CD4-positive, alpha-beta T cell treated with Interleukin-2 at 100 ng/mL for 4 hours (primary cell): ENCODE results near the gene MAEA.

ENCODE experiments used
- DNase-seq: peaks from one replicate; pipeline ENCODE4 v3.0.0-alpha.2; 2020; ENCODE audit warnings: low spot score

The MAEA gene

DNA sequence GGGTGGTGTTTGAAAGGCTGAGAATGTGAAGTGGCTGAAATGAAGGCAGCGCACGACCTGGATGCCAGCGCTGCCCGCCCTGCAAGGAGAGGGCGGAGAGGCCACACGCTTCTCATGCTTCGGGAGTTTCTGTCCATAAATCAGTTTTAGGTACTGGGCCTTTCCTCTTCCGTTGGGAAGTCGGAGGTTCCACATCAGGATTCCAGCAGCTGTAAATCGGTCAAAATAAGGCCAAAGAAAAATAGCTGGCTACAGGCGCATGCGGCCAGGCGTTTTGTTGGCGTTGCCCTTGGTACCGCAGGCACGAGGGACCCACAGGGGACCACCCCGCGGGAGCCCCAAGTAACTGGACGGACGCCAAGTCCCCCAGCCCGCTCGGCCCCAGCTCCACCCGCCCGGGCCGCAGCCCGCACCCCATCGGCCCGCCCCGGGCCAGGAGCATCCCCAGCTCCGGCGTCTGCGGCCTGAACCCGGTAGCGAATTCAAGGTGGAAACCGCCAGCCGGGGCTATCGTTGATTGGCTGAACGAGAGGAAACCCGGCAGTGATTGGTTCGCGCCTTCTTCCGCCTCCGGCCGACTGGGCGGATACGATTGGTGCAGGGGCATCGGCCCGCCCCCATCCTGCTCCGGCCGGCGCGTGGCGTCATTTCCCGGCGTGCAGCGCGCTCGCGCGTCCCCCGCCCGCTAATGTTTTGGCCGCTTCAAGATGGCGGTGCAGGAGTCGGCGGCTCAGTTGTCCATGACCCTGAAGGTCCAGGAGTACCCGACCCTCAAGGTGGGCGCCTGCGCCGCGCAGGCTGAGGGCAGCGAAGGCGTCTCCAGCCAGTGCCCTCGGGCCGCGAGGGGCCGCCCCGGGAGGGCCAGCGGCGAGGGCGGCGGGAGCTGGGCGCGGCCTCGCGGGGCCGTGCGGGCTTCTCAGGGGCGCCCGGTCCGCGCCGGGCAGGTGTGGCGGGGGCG lies at the start of gene MAEA:
TSS of gene MAEA (plus strand) at position 685 of the 958 bp plus-strand sequence. CDS start at position 708, 23 bp downstream.
- DNase-seq: peak; percentile 97

DNA sequence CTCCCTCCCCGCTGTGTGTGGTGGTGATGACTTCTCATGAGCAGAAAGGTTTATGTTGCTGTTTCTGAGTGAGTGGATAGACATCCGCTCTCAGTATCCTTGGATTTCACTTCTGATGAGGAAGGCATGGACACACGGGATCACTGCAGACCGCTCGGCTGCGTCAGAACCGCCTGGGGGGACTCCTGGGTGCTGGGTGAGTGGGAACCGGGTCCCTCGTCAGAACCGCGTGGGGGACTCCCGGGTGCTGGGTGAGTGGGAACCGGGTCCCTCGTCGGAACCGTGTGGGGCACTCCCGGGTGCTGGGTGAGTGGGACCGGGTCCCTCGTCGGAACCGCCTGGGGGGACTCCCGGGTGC lies 49.8 kb upstream of the MAEA start:
- DNase-seq: no peak

GRCh38 chr4:1240721-1241465 lies 48.8 kb upstream of the MAEA start:
- no peak for DNase-seq

DNA sequence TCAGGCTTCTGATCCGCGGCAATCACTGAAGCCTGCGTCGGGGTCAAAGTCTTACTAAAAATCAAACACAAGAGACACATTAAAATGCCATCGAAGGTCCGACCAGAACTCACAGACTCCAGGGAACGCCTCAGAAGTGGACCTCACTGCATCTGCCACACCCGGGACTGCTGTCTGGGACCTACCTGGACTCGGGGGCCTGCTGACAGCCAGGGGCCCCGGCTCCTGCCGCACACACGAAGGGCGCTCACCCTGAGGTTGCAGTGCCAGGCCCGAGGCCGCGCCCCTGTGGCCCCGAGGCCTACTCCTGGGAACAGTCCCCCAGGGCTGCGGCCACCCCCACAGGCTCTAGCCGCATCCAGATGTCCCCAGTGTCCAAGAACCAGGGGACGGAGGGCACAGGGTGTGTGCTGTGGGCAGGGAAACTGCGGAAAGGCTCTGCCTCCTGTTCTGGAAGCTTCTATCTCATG lies 48.2 kb upstream of the MAEA start:
- no peak for DNase-seq

DNA sequence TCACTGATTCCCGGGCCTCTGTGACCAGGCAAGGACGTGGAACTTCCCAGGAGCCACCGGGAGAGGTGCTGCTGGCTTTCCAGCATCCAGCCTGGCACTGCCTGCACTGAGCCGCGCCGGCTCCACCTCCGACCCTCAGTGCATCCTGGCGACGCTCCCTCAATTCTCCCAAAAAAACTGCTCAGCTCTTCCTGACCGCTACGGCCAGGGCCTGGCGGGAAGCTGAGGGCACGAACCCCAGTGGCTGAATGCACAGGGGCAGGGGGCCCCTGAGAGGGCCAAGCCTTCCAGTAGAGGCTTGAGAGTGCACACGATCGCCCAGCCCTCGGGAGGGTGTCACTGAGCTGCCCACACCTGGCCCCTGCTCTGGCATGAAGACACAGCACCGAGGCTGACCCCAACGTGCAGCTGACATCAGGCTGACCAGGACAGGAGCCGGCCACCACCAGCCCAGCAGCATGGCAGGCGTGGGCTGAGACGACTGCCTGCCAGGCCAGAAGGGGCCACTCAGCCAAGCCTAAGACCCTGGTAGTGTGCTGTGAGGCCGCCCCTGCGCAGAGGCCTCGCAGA lies 47.7 kb upstream of the MAEA start:
- DNase-seq: no peak

DNA sequence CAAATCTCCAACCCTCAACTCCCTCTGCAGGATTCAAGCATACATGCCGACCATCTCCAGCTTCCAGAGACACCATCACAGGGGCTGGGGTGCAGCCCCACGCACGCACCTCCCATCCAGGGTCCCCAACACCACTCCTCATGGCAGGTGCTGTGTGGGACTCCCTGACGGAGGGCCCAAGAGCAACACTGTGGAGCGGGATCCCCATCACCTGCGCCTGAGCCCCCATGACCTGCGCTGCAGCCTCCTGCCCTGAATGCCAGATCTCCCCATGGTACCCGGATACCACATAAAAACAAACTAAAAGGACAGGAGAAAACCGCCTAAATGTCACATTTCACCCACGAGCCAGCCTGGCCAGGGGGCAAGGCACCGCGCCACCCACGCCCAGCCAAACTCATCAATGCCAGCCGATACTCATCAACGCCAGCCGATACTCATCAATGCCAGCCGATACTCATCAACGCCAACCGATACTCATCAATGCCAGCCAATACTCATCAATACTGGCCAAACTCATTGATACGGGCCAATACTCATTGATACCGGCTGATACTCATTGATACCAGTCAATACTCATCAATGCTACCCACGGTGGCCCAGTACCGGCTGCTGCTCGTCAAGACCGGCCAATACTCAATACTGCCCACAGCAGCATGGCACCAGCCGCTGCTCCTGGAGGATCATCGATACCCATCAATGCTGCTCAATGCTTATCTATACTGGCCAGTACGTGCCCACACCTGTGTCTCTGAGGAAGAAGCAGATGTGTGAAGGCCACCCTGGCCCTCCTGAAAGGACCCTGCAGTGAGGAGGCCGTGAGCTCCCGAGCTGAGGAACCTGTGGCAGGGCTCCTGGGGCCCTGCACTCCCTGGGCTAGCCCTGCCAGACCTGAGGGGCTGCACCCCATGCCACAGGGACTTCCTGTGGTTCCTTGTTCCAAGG lies 46.9 kb upstream of the MAEA start:
- no peak for DNase-seq

- no peak for DNase-seq
These were observed 46.1 kb upstream of the MAEA start for GRCh38 chr4:1243451-1244080.

- DNase-seq: no peak
These were observed 45.4 kb upstream of the MAEA start for GRCh38 chr4:1244081-1244977.

DNA sequence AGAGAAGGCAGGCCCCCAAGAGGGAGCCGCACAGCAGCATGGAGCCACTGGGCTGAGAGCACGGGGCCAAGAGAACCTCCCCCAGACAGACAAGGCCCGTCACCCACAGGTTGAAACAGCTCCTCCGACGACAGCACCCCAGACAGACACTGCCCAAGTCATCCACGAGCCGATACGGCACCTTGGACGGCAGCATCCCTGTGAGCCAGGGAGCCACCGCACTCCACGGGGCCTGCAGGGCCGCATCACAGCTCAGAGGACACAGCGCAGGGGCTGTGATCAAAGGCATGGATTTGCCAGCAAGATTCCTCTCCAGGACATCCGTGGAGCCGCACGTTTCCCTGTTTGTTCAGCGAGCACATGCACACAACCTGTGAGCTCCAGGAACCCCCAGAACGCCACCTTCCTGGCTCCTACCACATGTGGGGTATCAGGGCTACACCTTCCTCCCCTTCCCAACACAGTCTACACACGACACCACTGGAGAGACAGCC lies 44.7 kb upstream of the MAEA start:
- DNase-seq: no peak

DNA sequence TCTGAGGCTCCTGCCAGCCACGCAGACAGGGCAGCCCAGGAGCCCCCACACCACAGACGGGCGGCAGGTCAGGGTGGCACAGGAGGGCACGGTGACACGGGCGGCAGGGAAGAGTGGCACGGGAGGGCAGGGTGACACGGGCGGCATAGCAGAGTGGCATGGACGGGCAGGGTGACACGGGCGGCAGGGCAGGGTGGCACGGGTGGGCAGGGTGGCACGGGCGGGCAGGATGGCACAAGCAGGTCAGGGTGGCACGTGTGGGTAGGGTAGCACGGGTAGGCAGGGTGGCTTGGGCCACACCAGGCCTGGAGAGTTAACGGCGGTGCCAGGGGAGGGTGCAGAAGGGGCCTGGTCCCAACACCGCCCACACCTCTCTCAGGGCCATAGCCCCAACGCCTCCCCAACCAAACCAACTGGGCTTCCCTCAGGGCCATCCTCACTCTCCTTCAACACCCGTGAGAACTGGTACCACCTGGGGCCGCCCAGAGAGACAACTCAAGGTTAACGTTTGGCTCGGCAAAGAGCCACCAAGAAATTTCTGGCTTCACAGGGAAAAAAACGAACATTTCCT lies 44.1 kb upstream of the MAEA start:
- no peak for DNase-seq

DNA sequence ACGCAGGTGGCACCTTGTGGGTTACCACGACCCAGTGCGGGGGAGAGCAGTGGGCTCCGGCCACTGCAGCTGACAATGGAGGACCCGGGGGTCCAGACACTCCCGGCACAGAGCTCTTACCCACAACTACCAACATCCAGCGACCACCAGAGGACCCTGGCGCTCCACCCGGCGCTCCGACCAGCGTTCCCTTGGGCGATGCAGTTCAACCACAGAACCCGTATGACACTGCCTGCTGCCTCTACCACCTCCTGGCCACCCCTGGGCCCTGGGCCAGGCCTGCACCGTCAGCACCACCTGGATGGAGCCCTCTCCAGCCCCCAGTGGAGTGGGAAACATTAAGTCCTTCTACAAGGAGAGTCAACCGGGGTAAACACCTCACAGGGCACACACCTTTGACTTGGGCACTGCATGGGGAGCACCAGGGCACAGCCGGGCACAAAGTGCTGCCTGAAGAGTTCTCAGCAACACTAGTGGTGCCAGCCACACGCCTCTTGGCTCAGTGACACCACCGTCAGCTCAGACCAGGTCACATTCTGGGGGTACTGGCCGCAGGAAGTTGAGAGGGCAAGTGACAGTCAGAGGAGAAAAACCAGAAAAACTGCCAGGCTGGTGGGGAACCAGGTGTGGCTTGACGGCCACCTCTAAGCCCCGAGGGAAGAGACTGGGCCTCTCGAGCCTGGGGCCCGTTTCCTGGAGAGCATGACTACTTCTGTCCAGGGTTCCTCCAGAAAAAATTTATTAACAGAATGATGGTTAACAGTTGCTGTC lies 43.4 kb upstream of the MAEA start:
- DNase-seq: no peak

DNA sequence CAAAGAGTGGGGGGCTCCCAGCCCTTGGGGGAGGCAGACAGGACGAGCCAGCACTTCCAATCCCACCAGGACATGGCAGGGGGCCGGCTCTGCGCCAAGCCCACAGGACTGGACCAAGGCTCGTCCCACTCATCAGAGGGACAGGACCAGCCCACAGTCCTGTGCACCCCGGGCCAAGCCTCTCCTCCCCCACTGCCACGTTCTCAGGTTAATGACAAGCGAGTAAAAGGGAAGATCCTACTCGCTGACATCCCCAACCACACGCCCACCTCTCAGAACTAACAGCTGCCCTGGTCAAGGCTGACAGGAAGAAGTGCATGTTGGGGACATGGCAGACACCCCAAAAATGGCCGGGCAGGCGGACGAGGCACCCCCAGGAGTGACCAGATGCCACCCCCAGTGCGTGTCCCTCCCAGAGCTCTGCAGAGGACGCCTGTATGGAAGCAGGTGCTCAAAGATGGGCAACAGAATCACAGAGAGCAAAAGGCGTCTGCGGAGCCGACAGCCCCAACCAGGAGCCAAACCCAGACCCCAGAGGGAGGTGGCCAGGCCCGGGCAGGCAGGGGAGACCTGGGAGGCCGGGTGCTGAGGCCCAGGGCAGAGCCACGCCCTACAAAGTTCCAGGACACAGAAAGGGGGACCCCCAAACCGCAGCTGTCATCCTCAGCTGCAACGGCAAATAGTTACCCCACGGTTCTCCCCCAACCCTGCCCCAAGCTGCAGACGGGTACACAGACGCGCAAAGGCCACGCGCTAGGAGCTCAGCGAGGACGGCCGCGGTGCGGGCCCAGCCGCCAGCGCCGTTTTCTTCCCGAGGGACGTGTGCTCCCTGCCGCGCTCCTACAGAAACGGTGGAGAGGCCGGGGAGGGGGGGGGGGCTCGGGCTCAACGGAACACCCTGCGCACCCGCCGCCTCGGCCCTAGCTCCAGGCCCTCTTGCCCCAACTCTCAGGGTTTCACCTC lies 42.5 kb upstream of the MAEA start:
- DNase-seq: no peak

GRCh38 chr4:1247864-1248244 lies 41.8 kb upstream of the MAEA start:
- no peak for DNase-seq

- peak; percentile 84 for DNase-seq
These were observed 41.2 kb upstream of the MAEA start, which contains the start of gene CTBP1 for GRCh38 chr4:1248245-1249147. Gene CTBP1 (minus strand): TSS chr4:1249130. CDS start chr4:1241331, 7,799 bp downstream.

- peak; percentile 86 for DNase-seq
These were observed 40.5 kb upstream of the MAEA start for GRCh38 chr4:1249148-1249730.
